Spinal cord (tissue), 10 donors: ENCODE measurements around the gene RABL3. TPM values are rescaled to one million over a fixed set of nuclear protein-coding genes. Genes with fewer than 3 reads are reported as not detected.
"Not testable (repeated sequence)": the region's sequence is repeated elsewhere in the genome, so short reads cannot be mapped to it uniquely, and the experiment has no call there.

Experiments
- DNase-seq, 6 donors: peaks; one replicate each; pipeline versions ENCODE4 v3.0.0 to v3.0.0-alpha.2; 2013 to 2015; ENCODE audit warnings: low spot score in 6 of 6, low read depth in 4 of 6
- H3K27ac ChIP-seq: one replicate; pipeline ENCODE4 v1.5.1; 2013; ENCODE audit warnings: low read depth, low read length, control low read depth
- H3K27me3 ChIP-seq: one replicate; pipeline ENCODE4 v1.6.1; 2013; ENCODE audit warnings: low read length; ENCODE audit not compliant: control insufficient read depth, insufficient read depth
- H3K36me3 ChIP-seq: one replicate; pipeline ENCODE4 v1.6.1; 2013; ENCODE audit warnings: low read length; ENCODE audit not compliant: control insufficient read depth, insufficient read depth
- H3K4me1 ChIP-seq: one replicate; pipeline ENCODE4 v1.6.1; 2013; ENCODE audit warnings: low read length; ENCODE audit not compliant: control insufficient read depth, insufficient read depth
- H3K4me3 ChIP-seq: one replicate; pipeline ENCODE4 v1.5.1; 2013; ENCODE audit warnings: low read depth, low read length, control low read depth
- H3K9me3 ChIP-seq: one replicate; pipeline ENCODE4 v1.6.1; 2013; ENCODE audit warnings: low read length; ENCODE audit not compliant: control insufficient read depth, insufficient read depth
- WGBS: methylation state at CpG from one replicate; pipeline ENCODE4 v1.1.5; 2013; ENCODE audit warnings: missing lambda C conversion rate; ENCODE audit not compliant: insufficient coverage; 5-methylcytosine and 5-hydroxymethylcytosine counted together
- polyA plus RNA-seq, 2 donors: library from polyadenylated mRNA; unstranded; fragments of 120-200 nt; gene quantifications; one replicate each; pipeline ENCODE4 v1.2.1, GENCODE V29; 2013; ENCODE audit not compliant: insufficient read length in 2 of 2
- small RNA-seq: library from RNA; depleted of rRNA; stranded (forward); fragments of <200 nt; gene quantifications from one replicate; pipeline ENCODE3, GENCODE V24; 2014; ENCODE audit warnings: low replicate concordance
- total RNA-seq, 2 donors: library from RNA; depleted of rRNA in 1 of 2; stranded (reverse); fragments of 120-200 nt in 1 of 2; fragments of >200 nt in 1 of 2; gene quantifications; one replicate each; pipeline versions ENCODE4 v1.2.3 to v1.2.4, GENCODE V29; 2013 to 2014
- donor health status: healthy.

The RABL3 gene
- total and polyA plus RNA-seq, 4 donors = 18.7 to 25.5 (median 21.9) TPM

DNA sequence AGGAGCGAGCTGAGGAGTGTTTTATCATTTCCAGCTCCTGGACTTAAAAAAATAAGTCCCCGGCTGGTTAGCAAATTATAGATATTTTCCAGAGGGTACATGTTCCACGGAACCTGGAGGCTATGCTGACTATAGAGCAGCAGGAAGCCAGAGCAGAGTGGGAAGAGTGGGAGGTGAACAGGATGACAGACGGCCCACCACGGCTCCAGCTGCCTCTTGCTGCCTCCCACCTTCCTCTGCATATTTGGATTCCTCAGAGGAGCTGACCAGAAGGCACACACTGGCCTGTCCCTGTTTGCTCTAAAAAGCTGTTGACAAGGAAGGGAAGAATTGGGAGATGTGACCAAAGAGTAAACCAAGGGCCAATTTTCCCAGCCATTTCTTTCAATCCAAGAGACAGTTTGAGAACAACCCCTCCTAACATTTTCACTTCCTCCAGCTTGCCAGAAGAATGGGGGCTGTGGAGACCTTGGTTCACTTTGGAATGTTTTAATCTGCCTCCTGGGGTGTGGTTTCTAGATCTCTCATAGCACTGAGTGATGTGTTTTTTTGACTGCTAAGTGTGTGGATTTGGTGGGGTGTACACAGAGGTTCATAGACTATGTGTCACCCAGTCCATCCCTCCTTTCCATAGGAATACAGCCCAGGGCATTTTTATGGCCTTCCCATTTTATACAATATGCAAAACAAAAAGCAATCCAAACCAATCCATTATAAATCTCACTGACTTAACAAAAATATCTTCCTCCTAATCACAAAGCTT lies 97.1 kb downstream of the RABL3 start:
- Histone ChIP-seq H3K9me3 (no peaks in the 10 kb centered on the region), H3K4me3 (no peak overlapping the region), H3K27me3 (no peaks in the 10 kb centered on the region), H3K4me1 (no peaks in the 10 kb centered on the region), H3K27ac (no peak overlapping the region), H3K36me3 (no peaks in the 10 kb centered on the region)
- WGBS = 62% methylated on average over 5 of the region's 5 CpGs
- DNase-seq = no peak

GRCh38 chr3:120642368-120642948 lies 99.9 kb downstream of the RABL3 start:
- H3K4me1 ChIP-seq = no peaks in the 10 kb centered on the region
- no peaks in the 10 kb centered on the region for H3K9me3 ChIP-seq
- no peak for DNase-seq
- no peaks in the 10 kb centered on the region for H3K27me3 ChIP-seq
- 79% methylated on average over 2 of the region's 4 CpGs for WGBS
- H3K4me3 ChIP-seq = no peak overlapping the region
- H3K36me3 ChIP-seq = no peaks in the 10 kb centered on the region
- H3K27ac ChIP-seq = no peak overlapping the region

DNA sequence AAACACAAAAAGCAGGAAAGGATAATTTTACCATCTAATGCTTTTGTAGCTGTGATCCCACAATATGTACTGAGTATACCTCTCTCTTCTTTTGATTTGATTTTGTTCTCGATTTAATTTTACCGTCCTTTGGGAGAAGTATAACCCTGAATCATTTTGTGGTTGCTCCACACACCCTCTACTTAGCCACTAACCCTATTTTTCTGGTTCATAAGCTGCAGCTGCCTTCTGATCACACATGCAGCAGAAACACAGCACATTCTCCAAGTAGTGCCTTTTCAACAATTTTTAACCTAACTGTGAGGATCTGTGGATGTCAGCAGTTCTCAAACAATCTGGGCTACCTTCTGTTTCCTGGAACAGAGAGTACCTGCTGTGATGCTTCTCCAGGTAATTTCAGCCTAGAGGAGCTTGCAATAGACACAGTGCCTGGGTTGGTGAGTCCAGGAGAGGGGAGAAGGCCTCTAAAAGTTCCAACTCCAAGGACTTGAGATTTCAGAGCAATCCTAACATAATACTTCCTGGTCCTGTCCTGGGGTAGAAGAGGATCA lies 100.5 kb downstream of the RABL3 start:
- H3K4me1 ChIP-seq = no peaks in the 10 kb centered on the region
- 100% methylated on average over 2 of the region's 2 CpGs for WGBS
- H3K27ac ChIP-seq = no peak overlapping the region
- no peak for DNase-seq
- H3K36me3 ChIP-seq = no peaks in the 10 kb centered on the region
- no peaks in the 10 kb centered on the region for H3K27me3 ChIP-seq
- no peaks in the 10 kb centered on the region for H3K9me3 ChIP-seq
- H3K4me3 ChIP-seq = no peak overlapping the region

GRCh38 chr3:120640231-120640630 lies 102.1 kb downstream of the RABL3 start:
- H3K36me3 ChIP-seq = no peaks in the 10 kb centered on the region
- H3K27ac ChIP-seq = no peak overlapping the region
- no peaks in the 10 kb centered on the region for H3K4me1 ChIP-seq
- no peak for DNase-seq
- WGBS = no CpG with 5 or more reads among the region's 1 CpG
- no peaks in the 10 kb centered on the region for H3K27me3 ChIP-seq
- no peaks in the 10 kb centered on the region for H3K9me3 ChIP-seq
- no peak overlapping the region for H3K4me3 ChIP-seq

GRCh38 chr3:120638820-120639219 lies 103.5 kb downstream of the RABL3 start:
- H3K4me1 ChIP-seq, H3K4me3 ChIP-seq, H3K36me3 ChIP-seq, H3K9me3 ChIP-seq, H3K27ac ChIP-seq, H3K27me3 ChIP-seq, DNase-seq: not testable (repeated sequence)
- no CpG with 5 or more reads among the region's 4 CpGs for WGBS

DNA sequence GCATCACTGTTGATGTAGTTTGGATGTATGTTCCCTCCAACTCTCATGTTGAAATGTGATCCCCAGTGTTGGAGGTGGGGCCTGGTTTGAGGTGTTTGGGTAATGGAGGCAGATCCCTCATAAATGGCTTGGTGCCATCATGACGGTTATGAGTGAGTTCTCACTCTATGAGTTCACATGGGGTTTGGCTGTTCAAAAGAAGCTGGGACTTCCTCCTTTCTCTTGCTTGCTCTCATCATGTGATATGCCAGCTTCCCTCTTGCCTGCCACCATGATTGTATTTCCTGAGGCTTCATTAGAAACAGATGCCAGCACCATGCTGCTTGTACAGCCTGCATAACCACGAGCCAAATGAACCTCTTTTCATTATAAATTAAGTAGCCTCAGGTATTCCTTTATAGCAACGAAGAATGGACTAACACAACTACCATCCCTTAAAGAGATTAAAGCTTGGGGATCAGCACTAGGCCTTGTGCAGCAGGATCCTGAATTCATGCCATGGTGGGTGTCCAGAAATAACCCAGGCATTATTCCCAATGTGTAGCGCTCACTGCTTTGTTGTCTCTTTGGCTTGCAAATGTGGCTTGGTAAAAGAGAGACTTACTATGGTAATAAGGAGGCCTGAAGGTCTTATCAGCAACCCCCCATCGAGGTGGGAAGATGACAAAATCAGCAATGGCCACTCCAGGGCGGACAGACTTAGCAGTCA lies 104.3 kb downstream of the RABL3 start:
- DNase-seq = no peak
- Histone ChIP-seq H3K36me3 (no peaks in the 10 kb centered on the region), H3K27ac (no peak overlapping the region), H3K27me3 (no peaks in the 10 kb centered on the region), H3K4me3 (no peak overlapping the region), H3K4me1 (no peaks in the 10 kb centered on the region), H3K9me3 (no peaks in the 10 kb centered on the region)
- 87% methylated on average over 5 of the region's 6 CpGs for WGBS

- Histone ChIP-seq H3K36me3 (no peaks in the 10 kb centered on the region), H3K27me3 (no peaks in the 10 kb centered on the region), H3K4me3 (no peak overlapping the region), H3K27ac (no peak overlapping the region), H3K4me1 (no peaks in the 10 kb centered on the region), H3K9me3 (no peaks in the 10 kb centered on the region)
- WGBS = no CpG with 5 or more reads among the region's 2 CpGs
- no peak for DNase-seq
Observed at GRCh38 chr3:120636795-120637401, 105.4 kb downstream of the RABL3 start.

Small RNA genes within 50 kb of the gene (small RNA-seq; reads per million reads assigned to genes)
- gene MTCO1P29 (not detected), gene MTCO2P29 (not detected)

Other genes starting within 250 kb of the RABL3 start
- 100 to 1,000 TPM in 1 of 2 donors, 10 to 100 TPM in 1; 43.2 to 154 TPM for gene NDUFB4, start 146.2 kb downstream of the RABL3 start, total RNA-seq
- 100 to 1,000 TPM; 186 to 193 TPM for gene NDUFB4, start 146.2 kb downstream of the RABL3 start, polyA plus RNA-seq
- under 1 TPM in 1 of 2 donors, not detected in 1; 0.50 TPM for gene HGD, start 60.3 kb downstream of the RABL3 start, total RNA-seq
- gene HGD, start 60.3 kb downstream of the RABL3 start, polyA plus RNA-seq = under 1 TPM; 0.67 to 0.98 TPM
- gene GTF2E1, start 228 bp upstream of the RABL3 start, total RNA-seq = 10 to 100 TPM; 15.4 to 17.9 TPM
- 10 to 100 TPM in 1 of 2 donors, 1 to 10 TPM in 1; 9.9 to 11.0 TPM for gene GTF2E1, start 228 bp upstream of the RABL3 start, polyA plus RNA-seq
- 10 to 100 TPM in 1 of 2 donors, 1 to 10 TPM in 1; 4.1 to 19.1 TPM for gene STXBP5L, start 165.7 kb upstream of the RABL3 start, total RNA-seq
- gene STXBP5L, start 165.7 kb upstream of the RABL3 start, polyA plus RNA-seq = 1 to 10 TPM; 5.3 to 7.5 TPM